Measurements from ENCODE around the gene MCC.

The MCC gene

DNA sequence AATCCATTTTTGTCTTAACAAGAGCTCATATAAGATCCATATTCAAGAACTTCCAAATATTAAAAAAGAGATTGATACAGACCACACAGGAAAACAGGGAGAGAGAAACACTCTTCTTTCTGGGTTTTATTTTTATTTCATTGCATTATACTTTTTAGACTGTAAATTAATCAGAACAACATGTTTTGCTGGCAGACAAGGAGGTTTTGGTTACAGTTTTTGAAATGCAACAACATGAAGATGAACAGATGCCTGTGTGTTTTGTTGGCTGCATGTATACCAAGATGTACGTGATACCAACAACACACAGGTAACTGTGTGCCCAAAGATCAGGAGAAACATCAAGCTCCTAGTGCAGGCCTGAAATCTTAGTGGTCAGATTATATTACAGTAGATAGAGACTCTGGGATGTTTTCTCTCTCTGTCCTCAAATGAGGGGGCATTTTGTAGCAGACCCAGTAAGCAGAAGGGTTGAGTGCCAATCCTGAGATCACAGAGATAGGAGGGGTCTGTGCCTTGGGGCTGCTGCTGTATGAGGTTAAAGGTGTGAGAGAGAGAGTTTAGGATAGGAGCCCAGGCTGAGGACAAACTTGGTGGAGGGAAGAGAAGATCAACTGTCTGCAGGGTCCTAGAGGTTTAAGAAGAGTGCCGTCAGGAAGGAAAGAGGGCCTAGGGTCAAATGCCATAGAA is 359.5 kb downstream of the MCC start:
- no peaks in the 10 kb centered on the region for H3K9me3 ChIP-seq (ENCODE audit: control insufficient read depth in 1 of 2, low read length in 2 of 2)
- H3K4me1 ChIP-seq (ENCODE audit: control insufficient read depth in 1 of 2, insufficient read depth in 2 of 2, low read length in 2 of 2), result no peaks in the 10 kb centered on the region
- no peaks in the 10 kb centered on the region for H3K27me3 ChIP-seq (ENCODE audit: low read depth, low read length)
- no peak overlapping the region for H3K4me3 ChIP-seq (ENCODE audit: low read depth in 1 of 2, low read length in 2 of 2)
- H3K27ac ChIP-seq (ENCODE audit: low read length), result no peak overlapping the region
- H3K36me3 ChIP-seq (ENCODE audit: control insufficient read depth in 1 of 2, insufficient read depth in 2 of 2, low read length in 2 of 2), result no peaks in the 10 kb centered on the region

DNA sequence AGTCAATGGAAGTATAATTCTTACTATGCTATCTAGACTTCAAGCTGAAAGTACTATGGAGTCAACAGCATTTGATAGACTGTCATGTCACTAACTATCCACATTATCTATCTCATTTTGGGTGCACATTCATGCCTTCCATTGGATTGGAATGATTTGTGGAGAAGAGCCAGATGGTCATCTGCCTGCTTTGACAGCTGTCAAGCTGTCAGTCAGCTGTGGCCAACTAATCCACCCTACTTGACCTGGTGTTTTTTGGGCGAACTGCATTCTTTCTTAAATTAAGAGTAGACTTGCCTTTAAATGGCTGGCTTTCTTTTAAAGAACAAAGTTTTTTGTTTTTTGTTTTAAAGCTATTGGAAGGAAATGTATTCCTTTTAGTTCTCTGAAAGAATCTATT is 360.2 kb downstream of the MCC start:
- Histone ChIP-seq H3K4me3 (ENCODE audit: low read depth in 1 of 2, low read length in 2 of 2) (no peak overlapping the region), H3K36me3 (ENCODE audit: control insufficient read depth in 1 of 2, insufficient read depth in 2 of 2, low read length in 2 of 2) (no peaks in the 10 kb centered on the region), H3K27me3 (ENCODE audit: low read depth, low read length) (no peaks in the 10 kb centered on the region), H3K27ac (ENCODE audit: low read length) (no peak overlapping the region), H3K4me1 (ENCODE audit: control insufficient read depth in 1 of 2, insufficient read depth in 2 of 2, low read length in 2 of 2) (no peaks in the 10 kb centered on the region), H3K9me3 (ENCODE audit: control insufficient read depth in 1 of 2, low read length in 2 of 2) (no peaks in the 10 kb centered on the region)

DNA sequence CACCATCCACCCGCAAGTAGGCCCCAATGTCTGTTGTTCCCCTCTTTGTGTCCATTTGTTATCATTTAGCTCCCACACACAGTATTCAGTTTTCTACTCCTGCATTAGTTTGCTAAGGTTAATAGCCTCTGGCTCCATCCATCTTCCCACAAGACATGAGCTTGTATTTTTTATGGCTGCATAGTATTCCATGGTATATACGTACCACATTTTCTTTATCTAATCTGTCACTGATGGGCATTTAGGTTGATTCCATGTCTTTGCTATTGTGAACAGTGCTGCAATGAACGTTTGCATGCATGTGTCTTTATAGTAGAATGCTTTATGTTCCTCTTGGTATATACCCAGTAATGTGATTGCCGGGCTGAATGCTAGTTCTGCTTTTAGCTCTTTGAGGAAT is 361.2 kb downstream of the MCC start:
- no peak overlapping the region for H3K4me3 ChIP-seq (ENCODE audit: low read depth in 1 of 2, low read length in 2 of 2)
- H3K4me1 ChIP-seq (ENCODE audit: control insufficient read depth in 1 of 2, insufficient read depth in 2 of 2, low read length in 2 of 2), result no peaks in the 10 kb centered on the region
- H3K9me3 ChIP-seq (ENCODE audit: control insufficient read depth in 1 of 2, low read length in 2 of 2), result no peaks in the 10 kb centered on the region
- no peaks in the 10 kb centered on the region for H3K36me3 ChIP-seq (ENCODE audit: control insufficient read depth in 1 of 2, insufficient read depth in 2 of 2, low read length in 2 of 2)
- no peak overlapping the region for H3K27ac ChIP-seq (ENCODE audit: low read length)
- no peaks in the 10 kb centered on the region for H3K27me3 ChIP-seq (ENCODE audit: low read depth, low read length)

DNA sequence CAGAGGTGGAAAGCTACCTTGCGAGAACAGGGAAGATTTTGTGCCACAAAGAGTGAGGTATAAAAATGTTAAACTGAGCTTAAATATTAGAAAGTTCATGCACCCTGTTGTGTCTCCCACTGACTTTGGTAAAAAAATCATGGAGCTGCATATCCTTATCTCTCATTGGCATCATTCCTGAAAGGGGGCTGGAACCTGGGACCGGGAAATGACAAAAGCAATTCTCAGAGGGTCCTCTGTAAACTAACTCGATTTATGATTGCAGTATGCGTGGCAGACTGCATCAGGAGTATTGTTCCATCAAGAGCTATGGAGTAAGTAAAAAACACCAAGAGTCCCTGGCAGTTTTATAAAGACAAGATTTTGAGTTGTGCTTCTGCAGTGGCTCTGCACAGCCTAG is 362.9 kb downstream of the MCC start:
- Histone ChIP-seq H3K4me3 (ENCODE audit: low read depth in 1 of 2, low read length in 2 of 2) (no peak overlapping the region), H3K27me3 (ENCODE audit: low read depth, low read length) (no peaks in the 10 kb centered on the region), H3K4me1 (ENCODE audit: control insufficient read depth in 1 of 2, insufficient read depth in 2 of 2, low read length in 2 of 2) (no peaks in the 10 kb centered on the region), H3K27ac (ENCODE audit: low read length) (no peak overlapping the region), H3K9me3 (ENCODE audit: control insufficient read depth in 1 of 2, low read length in 2 of 2) (no peaks in the 10 kb centered on the region), H3K36me3 (ENCODE audit: control insufficient read depth in 1 of 2, insufficient read depth in 2 of 2, low read length in 2 of 2) (no peaks in the 10 kb centered on the region)

DNA sequence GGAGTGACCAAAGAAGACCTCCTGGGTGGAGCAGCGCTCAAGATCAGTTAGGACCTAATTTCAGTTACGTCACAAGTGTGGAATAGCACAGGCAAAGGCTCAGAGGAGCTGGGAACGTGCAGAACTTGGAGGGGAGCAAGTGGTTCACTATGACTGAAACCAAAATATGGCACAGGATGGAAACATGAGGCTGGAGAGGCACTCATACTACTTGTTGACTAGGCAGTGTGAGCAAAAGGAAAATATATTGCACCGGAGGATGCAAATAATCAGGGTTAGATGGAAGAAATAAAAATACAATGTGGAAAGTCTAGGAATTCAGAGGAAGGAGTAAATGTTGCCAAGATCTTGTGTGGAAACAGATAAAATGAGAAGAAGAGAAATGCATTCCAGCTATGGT is 363.3 kb downstream of the MCC start:
- H3K27me3 ChIP-seq (ENCODE audit: low read depth, low read length), result no peaks in the 10 kb centered on the region
- no peak overlapping the region for H3K27ac ChIP-seq (ENCODE audit: low read length)
- no peaks in the 10 kb centered on the region for H3K9me3 ChIP-seq (ENCODE audit: control insufficient read depth in 1 of 2, low read length in 2 of 2)
- no peaks in the 10 kb centered on the region for H3K4me1 ChIP-seq (ENCODE audit: control insufficient read depth in 1 of 2, insufficient read depth in 2 of 2, low read length in 2 of 2)
- H3K36me3 ChIP-seq (ENCODE audit: control insufficient read depth in 1 of 2, insufficient read depth in 2 of 2, low read length in 2 of 2), result no peaks in the 10 kb centered on the region
- H3K4me3 ChIP-seq (ENCODE audit: low read depth in 1 of 2, low read length in 2 of 2), result no peak overlapping the region

DNA sequence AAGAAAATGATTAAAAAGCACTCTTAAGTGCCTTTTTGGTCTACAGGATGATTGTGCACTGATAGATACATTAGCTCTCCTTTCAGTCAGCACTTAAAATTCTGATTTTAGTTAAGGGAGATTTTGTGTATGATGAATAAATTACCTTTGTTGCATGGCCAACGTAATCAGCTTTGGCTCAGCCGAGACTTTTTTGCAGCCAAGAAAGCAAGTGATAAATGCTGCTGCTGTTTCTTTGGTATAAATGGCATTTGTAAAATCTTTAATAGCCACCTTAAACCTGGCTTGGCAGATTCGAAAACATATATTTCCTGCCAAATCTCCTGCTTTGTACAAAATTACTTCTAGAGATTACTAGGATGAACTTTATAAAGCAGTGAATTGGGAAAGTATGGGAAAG is 364.0 kb downstream of the MCC start:
- Histone ChIP-seq H3K9me3 (ENCODE audit: control insufficient read depth in 1 of 2, low read length in 2 of 2) (no peaks in the 10 kb centered on the region), H3K27me3 (ENCODE audit: low read depth, low read length) (no peaks in the 10 kb centered on the region), H3K36me3 (ENCODE audit: control insufficient read depth in 1 of 2, insufficient read depth in 2 of 2, low read length in 2 of 2) (no peaks in the 10 kb centered on the region), H3K4me1 (ENCODE audit: control insufficient read depth in 1 of 2, insufficient read depth in 2 of 2, low read length in 2 of 2) (peaks cover 0 to 5% of the 10 kb centered on the region in 2 donors), H3K4me3 (ENCODE audit: low read depth in 1 of 2, low read length in 2 of 2) (no peak overlapping the region), H3K27ac (ENCODE audit: low read length) (no peak overlapping the region)

DNA sequence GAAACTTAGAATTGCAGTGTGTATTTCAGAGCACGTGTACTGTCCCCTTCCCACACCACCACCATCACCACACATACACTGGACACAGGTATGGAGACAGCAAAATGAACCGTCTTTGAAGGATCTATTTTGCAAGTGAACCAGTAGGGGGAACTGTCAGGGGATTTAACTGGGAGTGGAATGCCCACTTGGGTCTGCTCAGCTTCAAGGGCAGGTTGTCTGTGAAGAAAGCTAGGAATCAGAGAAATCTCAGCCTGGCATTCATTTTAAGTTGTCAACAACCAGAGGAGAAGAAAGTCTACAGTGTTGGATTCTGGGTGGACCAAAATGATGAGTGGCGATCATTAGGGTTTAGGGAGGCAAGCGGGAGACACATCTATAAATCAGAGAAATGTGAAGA is 364.6 kb downstream of the MCC start:
- no peak overlapping the region for H3K27ac ChIP-seq (ENCODE audit: low read length)
- no peak overlapping the region for H3K4me3 ChIP-seq (ENCODE audit: low read depth in 1 of 2, low read length in 2 of 2)
- no peaks in the 10 kb centered on the region for H3K36me3 ChIP-seq (ENCODE audit: control insufficient read depth in 1 of 2, insufficient read depth in 2 of 2, low read length in 2 of 2)
- H3K4me1 ChIP-seq (ENCODE audit: control insufficient read depth in 1 of 2, insufficient read depth in 2 of 2, low read length in 2 of 2), result peaks cover 0 to 11% of the 10 kb centered on the region in 2 donors
- H3K27me3 ChIP-seq (ENCODE audit: low read depth, low read length), result no peaks in the 10 kb centered on the region
- H3K9me3 ChIP-seq (ENCODE audit: control insufficient read depth in 1 of 2, low read length in 2 of 2), result no peaks in the 10 kb centered on the region

DNA sequence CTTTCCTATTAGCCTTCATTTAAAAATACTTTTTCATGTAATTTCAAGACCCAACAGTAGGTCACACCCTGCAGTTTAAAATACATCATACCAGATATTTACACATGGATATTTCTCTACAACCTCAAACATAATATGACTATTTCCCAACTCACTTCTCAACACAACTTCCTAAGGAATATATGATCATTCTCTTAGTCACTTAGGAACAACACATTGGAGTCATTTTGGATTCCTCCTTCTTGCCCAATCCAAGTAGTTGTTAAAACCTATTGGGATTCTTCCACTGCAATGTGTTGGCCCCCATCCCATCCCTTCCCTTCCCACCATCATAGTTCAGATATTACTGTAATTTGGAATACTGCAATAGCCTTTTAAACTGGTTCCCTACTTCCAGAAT is 366.2 kb downstream of the MCC start:
- H3K9me3 ChIP-seq (ENCODE audit: control insufficient read depth in 1 of 2, low read length in 2 of 2), result no peaks in the 10 kb centered on the region
- H3K27ac ChIP-seq (ENCODE audit: low read length), result peak overlapping the region; percentile 13
- no peaks in the 10 kb centered on the region for H3K36me3 ChIP-seq (ENCODE audit: control insufficient read depth in 1 of 2, insufficient read depth in 2 of 2, low read length in 2 of 2)
- H3K27me3 ChIP-seq (ENCODE audit: low read depth, low read length), result no peaks in the 10 kb centered on the region
- H3K4me1 ChIP-seq (ENCODE audit: control insufficient read depth in 1 of 2, insufficient read depth in 2 of 2, low read length in 2 of 2), result peaks cover 0 to 18% of the 10 kb centered on the region in 2 donors
- H3K4me3 ChIP-seq (ENCODE audit: low read depth in 1 of 2, low read length in 2 of 2), result no peak overlapping the region

DNA sequence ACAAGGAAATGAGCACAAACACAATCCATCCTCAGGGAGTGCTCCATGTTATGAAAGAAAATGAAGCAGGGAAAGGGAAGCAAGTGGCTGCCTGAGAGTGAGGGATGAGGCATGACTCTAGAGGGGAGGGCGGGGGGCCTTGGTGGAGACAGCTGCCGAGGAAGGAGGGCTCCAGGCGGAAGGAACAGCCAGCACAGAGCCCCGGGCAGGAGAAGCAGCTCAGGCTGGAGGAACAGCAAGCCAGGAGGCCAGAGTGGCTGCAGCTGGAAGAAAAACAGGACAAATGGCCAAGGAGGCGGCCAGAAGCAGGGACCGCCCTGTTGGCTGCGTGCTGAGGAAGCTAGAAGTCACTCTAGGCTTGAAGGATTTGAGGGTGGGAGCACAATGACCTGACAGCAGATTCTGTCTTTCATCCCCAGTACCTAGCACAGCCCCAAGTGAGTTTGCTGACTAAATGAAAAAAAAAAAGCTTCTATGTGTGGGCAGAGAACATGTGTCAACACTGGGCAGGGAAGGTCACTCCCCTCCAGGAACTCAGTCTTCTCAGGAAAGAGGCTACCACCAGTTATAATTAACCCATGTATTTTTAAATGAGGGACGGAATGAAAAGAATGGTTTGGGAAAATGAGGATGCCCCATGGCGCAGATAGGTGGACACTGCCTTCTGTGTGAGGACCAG is 368.9 kb downstream of the MCC start:
- no peaks in the 10 kb centered on the region for H3K27me3 ChIP-seq (ENCODE audit: low read depth, low read length)
- peaks cover 0 to 4% of the 10 kb centered on the region in 2 donors for H3K9me3 ChIP-seq (ENCODE audit: control insufficient read depth in 1 of 2, low read length in 2 of 2)
- H3K36me3 ChIP-seq (ENCODE audit: control insufficient read depth in 1 of 2, insufficient read depth in 2 of 2, low read length in 2 of 2), result peaks cover 0 to 5% of the 10 kb centered on the region in 2 donors
- H3K4me3 ChIP-seq (ENCODE audit: low read depth in 1 of 2, low read length in 2 of 2), result no peak overlapping the region
- peaks cover 0 to 23% of the 10 kb centered on the region in 2 donors for H3K4me1 ChIP-seq (ENCODE audit: control insufficient read depth in 1 of 2, insufficient read depth in 2 of 2, low read length in 2 of 2)
- no peak overlapping the region for H3K27ac ChIP-seq (ENCODE audit: low read length)

DNA sequence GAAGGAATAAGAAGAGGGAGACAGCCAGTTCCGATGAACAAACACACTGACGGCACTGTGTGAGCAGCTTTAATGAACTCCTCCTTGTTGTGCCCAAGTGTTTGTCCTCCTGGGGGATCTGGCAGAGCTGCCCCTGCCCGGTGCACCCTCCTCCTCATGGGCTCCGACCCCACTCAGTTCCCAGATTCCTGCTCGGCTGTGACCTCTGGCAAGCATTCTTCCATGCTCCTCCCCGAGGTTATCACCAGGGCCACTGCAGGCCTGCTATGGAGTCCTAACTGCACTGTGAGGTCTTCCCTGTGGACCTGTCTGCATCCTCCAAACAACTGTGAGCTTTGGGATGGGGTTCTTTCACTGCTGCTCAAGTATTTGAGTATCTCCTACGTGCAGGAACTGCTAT is 369.5 kb downstream of the MCC start:
- Histone ChIP-seq H3K4me1 (ENCODE audit: control insufficient read depth in 1 of 2, insufficient read depth in 2 of 2, low read length in 2 of 2) (peaks cover 0 to 23% of the 10 kb centered on the region in 2 donors), H3K9me3 (ENCODE audit: control insufficient read depth in 1 of 2, low read length in 2 of 2) (peaks cover 0 to 8% of the 10 kb centered on the region in 2 donors), H3K27me3 (ENCODE audit: low read depth, low read length) (no peaks in the 10 kb centered on the region), H3K27ac (ENCODE audit: low read length) (no peak overlapping the region), H3K36me3 (ENCODE audit: control insufficient read depth in 1 of 2, insufficient read depth in 2 of 2, low read length in 2 of 2) (peaks cover 0 to 5% of the 10 kb centered on the region in 2 donors), H3K4me3 (ENCODE audit: low read depth in 1 of 2, low read length in 2 of 2) (no peak overlapping the region)

DNA sequence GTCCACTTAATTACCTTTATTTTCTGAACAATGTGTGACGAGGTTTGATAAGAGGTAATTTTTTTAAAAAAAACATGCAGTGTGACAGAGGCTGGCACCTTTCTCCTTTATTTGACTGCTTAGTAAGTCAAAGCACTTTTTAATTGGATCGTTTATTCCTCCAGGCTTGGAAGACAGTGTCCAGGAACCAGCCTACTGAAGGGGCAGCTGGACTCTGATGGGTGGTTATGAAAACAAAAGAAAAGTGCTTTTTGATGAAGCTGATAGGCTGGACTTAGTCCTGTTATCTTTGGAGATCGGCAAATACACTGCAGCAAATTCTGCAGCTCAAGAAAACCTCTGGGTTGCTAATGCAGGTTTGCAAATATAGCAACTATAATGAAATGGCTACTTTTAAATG is 370.0 kb downstream of the MCC start:
- Histone ChIP-seq H3K27me3 (ENCODE audit: low read depth, low read length) (no peaks in the 10 kb centered on the region), H3K27ac (ENCODE audit: low read length) (no peak overlapping the region), H3K9me3 (ENCODE audit: control insufficient read depth in 1 of 2, low read length in 2 of 2) (peaks cover 0 to 8% of the 10 kb centered on the region in 2 donors), H3K36me3 (ENCODE audit: control insufficient read depth in 1 of 2, insufficient read depth in 2 of 2, low read length in 2 of 2) (peaks cover 0 to 5% of the 10 kb centered on the region in 2 donors), H3K4me1 (ENCODE audit: control insufficient read depth in 1 of 2, insufficient read depth in 2 of 2, low read length in 2 of 2) (peaks cover 0 to 23% of the 10 kb centered on the region in 2 donors), H3K4me3 (ENCODE audit: low read depth in 1 of 2, low read length in 2 of 2) (no peak overlapping the region)
